Ovary (tissue), 9 donors: ENCODE data around the gene SMARCB1. TPM values are rescaled to one million over a fixed set of nuclear protein-coding genes. Genes with fewer than 3 reads are reported as not detected.

Source experiments
- DNase-seq, 5 donors: peaks; one replicate each; pipeline ENCODE4 v3.0.0-alpha.2; 2019 to 2020
- H3K27ac ChIP-seq, 2 donors: fragments of 200-600 bp; one replicate each; pipeline versions ENCODE4 v1.5.1 to v1.8.0; 2019 to 2022
- H3K27me3 ChIP-seq: fragments of 200-600 bp; one replicate; pipeline ENCODE4 v1.8.0; 2022
- H3K36me3 ChIP-seq: fragments of 200-600 bp; sonication (generic); one replicate; pipeline ENCODE4 v1.5.1; 2019
- H3K4me1 ChIP-seq: one replicate; pipeline ENCODE4 v1.8.1; 2013; ENCODE audit warnings: mild to moderate bottlenecking, moderate library complexity; ENCODE audit not compliant: insufficient read depth
- H3K4me3 ChIP-seq: fragments of 200-600 bp; sonication (generic); one replicate; pipeline ENCODE4 v1.5.1; 2017
- H3K9me3 ChIP-seq, 2 donors: fragments of 200-600 bp in 1 of 2; sonication (generic) in 1 of 2; one replicate each; pipeline versions ENCODE4 v1.5.1 to v1.8.1; 2013 to 2019; ENCODE audit warnings: mild to moderate bottlenecking in 1 of 2, moderate library complexity in 1 of 2
- CTCF ChIP-seq, 3 donors: fragments of 450-650 bp in 2 of 3; fragments of 200-600 bp in 1 of 3; IDR thresholded peaks; one replicate each; pipeline versions ENCODE4 v1.5.1 to v1.8.0; 2016 to 2022; ENCODE audit warnings: antibody characterized with exemption in 3 of 3, mild to moderate bottlenecking in 1 of 3
- EP300 ChIP-seq: sonication (generic); formaldehyde crosslinking; IDR thresholded peaks from one replicate; pipeline ENCODE4 v1.6.1; 2017; ENCODE audit warnings: antibody characterized with exemption
- POLR2A ChIP-seq: fragments of 450-650 bp; IDR thresholded peaks from one replicate; pipeline ENCODE4 v1.6.1; 2017; ENCODE audit warnings: antibody characterized with exemption, mild to moderate bottlenecking, moderate library complexity
- WGBS, 3 donors: extraction: QIAGEN DNeasy Blood & Tissue Kit in 1 of 3; methylation state at CpG; one replicate each; pipeline versions ENCODE4 v1.1.5 to v1.1.7; 2013 to 2017; 5-methylcytosine and 5-hydroxymethylcytosine counted together
- intact Hi-C, 4 donors: fragments of 100-400 bp; cut with DNase I; formaldehyde crosslinking; loops; one replicate each; pipeline versions ENCODE4 v1.11.0 to v1.15.1; 2022 to 2023
- polyA plus RNA-seq, 2 donors: library from polyadenylated mRNA; stranded (reverse); fragments of 200-250 nt in 1 of 2; fragments of 350-450 nt in 1 of 2; fragmentation: Illumina TruSeq in 1 of 2; extraction: RNeasy Lipid Tissue Mini Kit (QIAGEN cat#74804) in 1 of 2; gene quantifications; one replicate each; pipeline ENCODE4 v1.2.3, GENCODE V29; 2013 to 2014
- total RNA-seq, 7 donors: library from RNA; depleted of rRNA in 2 of 7; stranded (reverse); fragments of >200 nt in 2 of 7; fragmentation: NEBNext Ultra II Directional in 3 of 7; extraction: Animal tissue kit (Norgen Biotek cat#: 25700) in 3 of 7; gene quantifications; one replicate each; pipeline versions ENCODE4 v1.1.0 to v1.2.4, GENCODE V29; 2016 to 2023
- donor health status: DM: no; HTN: no; CAD: no; lungs with moderate emphysema.
- donor health status: DM: no; HTN: no; CAD: no.
- donor health status: Bipolar disorder and iron deficiency.
- donor health status: DM: yes; HTN: yes; CAD: no.
- donor health status: DM: no; HTN: no; CAD: no.
- donor health status: DM: yes; HTN: yes; CAD: no.

The SMARCB1 gene
- total and polyA plus RNA-seq, 9 donors = 47.1 to 107 (median 87.0) TPM

GRCh38 chr22:23775779-23776375, 10.9 kb upstream of the SMARCB1 start:
- intact Hi-C loops = no loop called here
- Histone ChIP-seq H3K27me3 (no peaks in the 10 kb centered on the region), H3K9me3 (no peaks in the 10 kb centered on the region), H3K4me1 (peaks cover 13% of the 10 kb centered on the region), H3K36me3 (no peaks in the 10 kb centered on the region), H3K27ac (no peak overlapping the region), H3K4me3 (no peak overlapping the region)
- no peak for DNase-seq
- 78 to 82% (median 80%) methylated on average over 3 of the region's 3 CpGs for WGBS, 3 donors
- TF ChIP-seq POLR2A (no peak), EP300 (no peak), CTCF (IDR thresholded peaks at IDR 0.05) (no peak)

GRCh38 chr22:23777776-23778576, 8.8 kb upstream of the SMARCB1 start:
- TF ChIP-seq EP300 = no peak
- TF ChIP-seq POLR2A = no peak
- no peak for TF ChIP-seq CTCF (IDR thresholded peaks at IDR 0.05)
- Histone ChIP-seq H3K27me3 (no peaks in the 10 kb centered on the region), H3K36me3 (no peaks in the 10 kb centered on the region), H3K4me1 (peaks cover 8% of the 10 kb centered on the region), H3K9me3 (no peaks in the 10 kb centered on the region), H3K27ac (no peak overlapping the region), H3K4me3 (no peak overlapping the region)
- DNase-seq = no peak
- 77 to 83% (median 81%) methylated on average over 11 of the region's 11 CpGs for WGBS, 3 donors
- intact Hi-C loops = no loop called here

- Histone ChIP-seq H3K36me3 (no peaks in the 10 kb centered on the region), H3K4me3 (no peak overlapping the region), H3K9me3 (no peaks in the 10 kb centered on the region), H3K4me1 (peaks cover 7% of the 10 kb centered on the region), H3K27me3 (no peaks in the 10 kb centered on the region), H3K27ac (no peak overlapping the region)
- intact Hi-C loops = no loop called here
- TF ChIP-seq POLR2A (no peak), EP300 (no peak), CTCF (IDR thresholded peaks at IDR 0.05) (no peak)
- WGBS, 3 donors = 73 to 84% (median 83%) methylated on average over 3 of the region's 3 CpGs
- no peak for DNase-seq
Measured at GRCh38 chr22:23778577-23778900, 8.2 kb upstream of the SMARCB1 start.

GRCh38 chr22:23779083-23779482, 7.7 kb upstream of the SMARCB1 start:
- Histone ChIP-seq H3K4me1 (peaks cover 7% of the 10 kb centered on the region), H3K4me3 (no peak overlapping the region), H3K27ac (no peak overlapping the region), H3K36me3 (no peaks in the 10 kb centered on the region), H3K9me3 (no peaks in the 10 kb centered on the region), H3K27me3 (no peaks in the 10 kb centered on the region)
- DNase-seq = no peak
- no peak for TF ChIP-seq CTCF (IDR thresholded peaks at IDR 0.05)
- no peak for TF ChIP-seq EP300
- TF ChIP-seq POLR2A = no peak
- intact Hi-C loops = no loop called here
- 79 to 95% (median 83%) methylated on average over 16 of the region's 16 CpGs for WGBS, 3 donors
